HCT116 (cell line): ENCODE measurements around the gene BAIAP2L1. TPM values are rescaled to one million over a fixed set of nuclear protein-coding genes. Genes with fewer than 3 reads are reported as not detected.

Source experiments
- ATAC-seq: fragments of 200-7000 bp; cut with Tn5 transposase; 2 replicates; pipeline ENCODE4 v1.9.1; 2020; ENCODE audit warnings: mild to moderate bottlenecking, moderate library complexity
- BruUV-seq: library from RNA; stranded (reverse); fragments of 400-500 nt; replicated peaks from 2 replicates; lab custom pipeline; 2021; lab: Mats Ljungman, UMichigan
- CTCF ChIA-PET: fragments of 300-600 bp; sonication (Branson Sonifier 250); formaldehyde crosslinking; loops from one replicate; lab custom pipeline; 2021; ENCODE audit warnings: antibody characterized with exemption; lab: Charles Lee
- POLR2A ChIA-PET: fragments of 300-600, 350-600 bp; sonication (Branson Sonifier 250); formaldehyde crosslinking; loops from one replicate; lab custom pipeline; 2021; ENCODE audit warnings: antibody characterized with exemption; lab: Charles Lee
- RAD21 ChIA-PET, 2 experiments: fragments of 300-600 bp; sonication (Branson Sonifier 250); formaldehyde crosslinking; loops; one replicate each; lab custom pipeline; 2023; ENCODE audit warnings: low total read pairs in 2 of 2; ENCODE audit not compliant: uncharacterized antibody in 2 of 2, unreplicated experiment in 2 of 2, low non-redundant PET in 1 of 2; lab: Charles Lee
- DNase-seq: peaks from one replicate; pipeline ENCODE4 v3.0.0-alpha.2; 2010; ENCODE audit warnings: low read depth, low spot score
- H2AFZ ChIP-seq: fragments of 200-600 bp; shearing (Covaris generic), sonication (generic); 2 replicates; pipeline ENCODE4 v1.6.1; 2017; ENCODE audit warnings: low read depth, mixed run types, mixed read lengths, antibody characterized with exemption, low read length; ENCODE audit not compliant: poor library complexity, severe bottlenecking
- H3K27ac ChIP-seq: 2 replicates; pipeline ENCODE4 v1.5.1; 2012; ENCODE audit warnings: low read depth, low read length
- H3K27me3 ChIP-seq: fragments of 200-600 bp; sonication (generic); 2 replicates; pipeline ENCODE4 v1.6.1; 2016; ENCODE audit warnings: mixed run types, low read length, mixed read lengths; ENCODE audit not compliant: insufficient read depth
- H3K36me3 ChIP-seq, 2 experiments: fragments of 200-500 bp in 1 of 2; fragments of 200-600 bp in 1 of 2; sonication (Bioruptor generic) in 1 of 2; sonication (generic) in 1 of 2; 2 replicates each; pipeline versions ENCODE4 v1.5.1 to v1.6.1; 2014 to 2016; ENCODE audit warnings: low read length in 2 of 2, inconsistent platforms in 1 of 2, mixed read lengths in 1 of 2, mixed run types in 1 of 2; ENCODE audit not compliant: insufficient read depth in 2 of 2, control insufficient read depth in 1 of 2
- H3K4me1 ChIP-seq, 2 experiments: fragments of 200-600 bp in 1 of 2; sonication (generic) in 1 of 2; 2 replicates each; pipeline versions ENCODE4 v1.5.1 to v1.6.1; 2012 to 2017; ENCODE audit warnings: low read length in 2 of 2, inconsistent platforms in 1 of 2, mild to moderate bottlenecking in 1 of 2, mixed read lengths in 1 of 2, mixed run types in 1 of 2, moderate library complexity in 1 of 2; ENCODE audit not compliant: insufficient read depth in 2 of 2, control insufficient read depth in 1 of 2
- H3K4me2 ChIP-seq: fragments of 200-600 bp; sonication (generic); 2 replicates; pipeline ENCODE4 v1.6.1; 2017; ENCODE audit warnings: mixed run types, low read length, mixed read lengths
- H3K4me3 ChIP-seq, 2 experiments: fragments of 200-600 bp in 1 of 2; sonication (generic) in 1 of 2; replicated peaks in 1 of 2; 2 replicates each; pipeline ENCODE4 v1.5.1; 2011 to 2016; ENCODE audit warnings: low read length in 2 of 2, control low read depth in 1 of 2, low read depth in 1 of 2, mild to moderate bottlenecking in 1 of 2, mixed read lengths in 1 of 2, mixed run types in 1 of 2
- H3K79me2 ChIP-seq: fragments of 200-600 bp; sonication (generic); 2 replicates; pipeline ENCODE4 v1.6.1; 2017; ENCODE audit warnings: mild to moderate bottlenecking, mixed run types, low read length, moderate library complexity, mixed read lengths; ENCODE audit not compliant: insufficient read depth
- H3K9ac ChIP-seq: fragments of 200-600 bp; sonication (generic); 2 replicates; pipeline ENCODE4 v1.6.1; 2016; ENCODE audit warnings: low read length, mixed read lengths
- H3K9me2 ChIP-seq: fragments of 200-600 bp; sonication (generic), shearing (Covaris generic); 2 replicates; pipeline ENCODE4 v1.6.1; 2017; ENCODE audit warnings: mixed run types, mild to moderate bottlenecking, moderate library complexity; ENCODE audit not compliant: insufficient read depth
- H3K9me3 ChIP-seq, 2 experiments: fragments of 200-500 bp in 1 of 2; fragments of 200-600 bp in 1 of 2; sonication (Bioruptor generic) in 1 of 2; sonication (generic) in 1 of 2; 2 replicates each; pipeline ENCODE4 v1.6.1; 2014 to 2017; ENCODE audit warnings: low read length in 2 of 2, mixed read lengths in 2 of 2, inconsistent platforms in 1 of 2, low read depth in 1 of 2, mild to moderate bottlenecking in 1 of 2, mixed run types in 1 of 2, moderate library complexity in 1 of 2; ENCODE audit not compliant: control insufficient read depth in 1 of 2, insufficient read depth in 1 of 2
- H4K20me1 ChIP-seq: fragments of 200-600 bp; sonication (generic), shearing (Covaris generic); 2 replicates; pipeline ENCODE4 v1.6.1; 2017; ENCODE audit warnings: mixed run types, mild to moderate bottlenecking, moderate library complexity; ENCODE audit not compliant: insufficient read depth
- EGR1 ChIP-seq: IDR thresholded peaks from 2 replicates; pipeline ENCODE4 v1.6.1; 2012; ENCODE audit warnings: low read depth
- MAX ChIP-seq: IDR thresholded peaks from 2 replicates; pipeline ENCODE4 v1.6.1; 2012
- POLR2A ChIP-seq: IDR thresholded peaks from 2 replicates; pipeline ENCODE4 v1.7.0; 2011; ENCODE audit warnings: borderline replicate concordance; ENCODE audit not compliant: insufficient read depth, insufficient read length; ENCODE audit errors: extremely low read depth
- POLR2AphosphoS5 ChIP-seq: IDR thresholded peaks from 2 replicates; pipeline ENCODE4 v1.6.1; 2011; ENCODE audit warnings: mild to moderate bottlenecking, low read depth, low read length, moderate library complexity
- RAD21 ChIP-seq: IDR thresholded peaks from 2 replicates; pipeline ENCODE4 v1.6.1; 2012; ENCODE audit warnings: low read depth, mild to moderate bottlenecking
- SIN3A ChIP-seq: IDR thresholded peaks from 2 replicates; pipeline ENCODE4 v1.6.1; 2012; ENCODE audit warnings: low read depth
- SRF ChIP-seq: IDR thresholded peaks from 2 replicates; pipeline ENCODE4 v1.6.1; 2012; ENCODE audit warnings: low read depth
- ZFX ChIP-seq: fragments of 450-650 bp; IDR thresholded peaks from 2 replicates; pipeline ENCODE4 v1.6.1; 2017
- ZNF274 ChIP-seq: fragments of 200-500 bp; sonication (Bioruptor generic); IDR thresholded peaks from 2 replicates; pipeline ENCODE4 v1.6.1; 2014; ENCODE audit warnings: mild to moderate bottlenecking, low read depth, low read length, inconsistent platforms
- intact Hi-C: fragments of 100-400 bp; cut with micrococcal nuclease; formaldehyde crosslinking; loops from 2 replicates; pipeline ENCODE4 v1.10.0; 2022
- total RNA-seq: library from RNA; stranded (reverse); gene quantifications from one replicate; pipeline ENCODE4 v1.2.1, GENCODE V29; 2021; ENCODE audit not compliant: unreplicated experiment
- TF ChIP-seq, protein P1 (sequence below): IDR thresholded peaks from 2 replicates; pipeline ENCODE4 v1.6.1; 2011; ENCODE audit warnings: mild to moderate bottlenecking, low read length, moderate library complexity; ENCODE audit not compliant: insufficient replicate concordance; ENCODE audit errors: extremely low read depth

BAIAP2L1 gene
- total RNA-seq, 1 experiment from 2014 or later: 61.2 TPM

DNA sequence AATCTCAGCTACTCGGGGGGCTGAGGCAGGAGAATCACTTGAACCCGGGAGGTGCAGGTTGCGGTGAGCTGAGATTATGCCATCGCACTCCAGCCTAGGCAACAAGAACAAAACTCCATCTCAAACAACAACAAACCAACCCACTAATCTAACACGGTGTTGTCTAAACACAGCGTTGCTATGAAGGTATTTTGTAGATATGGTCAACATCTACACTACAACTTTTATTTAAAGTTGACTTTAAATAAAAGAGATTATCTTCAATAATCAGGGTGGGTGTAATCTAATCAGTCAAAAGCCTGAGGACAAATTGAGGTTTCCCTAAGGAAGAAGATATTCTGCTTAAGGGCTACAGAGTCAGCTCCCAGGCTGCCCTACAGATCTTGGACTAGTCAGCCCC is 24.2 kb downstream of the BAIAP2L1 start:
- Histone ChIP-seq H4K20me1 (no peaks in the 10 kb centered on the region), H3K4me3 (no peak overlapping the region), H3K27me3 (no peaks in the 10 kb centered on the region), H3K9ac (no peak overlapping the region), H3K9me2 (no peaks in the 10 kb centered on the region), H3K9me3 (no peaks in the 10 kb centered on the region), H3K79me2 (peaks cover 93% of the 10 kb centered on the region), H2AFZ (no peak overlapping the region), H3K4me1 (peaks cover 18 to 30% of the 10 kb centered on the region in 2 experiments), H3K4me2 (no peak overlapping the region), H3K27ac (no peak overlapping the region), H3K36me3 (no peaks in the 10 kb centered on the region)
- POLR2A ChIA-PET: no interaction called here
- no peak for DNase-seq
- ATAC-seq: no peak
- no TSS peak for BruUV-seq
- TF ChIP-seq, protein P1, sequence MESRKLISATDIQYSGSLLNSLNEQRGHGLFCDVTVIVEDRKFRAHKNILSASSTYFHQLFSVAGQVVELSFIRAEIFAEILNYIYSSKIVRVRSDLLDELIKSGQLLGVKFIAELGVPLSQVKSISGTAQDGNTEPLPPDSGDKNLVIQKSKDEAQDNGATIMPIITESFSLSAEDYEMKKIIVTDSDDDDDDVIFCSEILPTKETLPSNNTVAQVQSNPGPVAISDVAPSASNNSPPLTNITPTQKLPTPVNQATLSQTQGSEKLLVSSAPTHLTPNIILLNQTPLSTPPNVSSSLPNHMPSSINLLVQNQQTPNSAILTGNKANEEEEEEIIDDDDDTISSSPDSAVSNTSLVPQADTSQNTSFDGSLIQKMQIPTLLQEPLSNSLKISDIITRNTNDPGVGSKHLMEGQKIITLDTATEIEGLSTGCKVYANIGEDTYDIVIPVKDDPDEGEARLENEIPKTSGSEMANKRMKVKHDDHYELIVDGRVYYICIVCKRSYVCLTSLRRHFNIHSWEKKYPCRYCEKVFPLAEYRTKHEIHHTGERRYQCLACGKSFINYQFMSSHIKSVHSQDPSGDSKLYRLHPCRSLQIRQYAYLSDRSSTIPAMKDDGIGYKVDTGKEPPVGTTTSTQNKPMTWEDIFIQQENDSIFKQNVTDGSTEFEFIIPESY: no peak
- TF ChIP-seq EGR1 (no peak), SRF (no peak), SIN3A (no peak), POLR2AphosphoS5 (no peak), ZNF274 (no peak)
- RAD21 ChIA-PET: no interaction called here
- CTCF ChIA-PET: no interaction called here
- intact Hi-C loops: no loop called here

- Histone ChIP-seq H3K27me3 (no peaks in the 10 kb centered on the region), H3K9ac (no peak overlapping the region), H3K27ac (no peak overlapping the region), H3K4me2 (no peak overlapping the region), H2AFZ (no peak overlapping the region), H3K79me2 (peaks cover 93% of the 10 kb centered on the region), H4K20me1 (no peaks in the 10 kb centered on the region), H3K9me2 (no peaks in the 10 kb centered on the region)
- POLR2A ChIA-PET: no interaction called here
- ATAC-seq: no peak
- intact Hi-C loops: no loop called here
- RAD21 ChIA-PET: no interaction called here
- BruUV-seq: no TSS peak
- no peak for DNase-seq
- CTCF ChIA-PET: no interaction called here
- TF ChIP-seq EGR1 (no peak), RAD21 (no peak), POLR2A (no peak), ZFX (no peak), MAX (no peak)
- TF ChIP-seq, all 23 proteins: peak for 0
- Histone ChIP-seq H3K4me1 (peaks cover 28 to 40% of the 10 kb centered on the region in 2 experiments), H3K36me3 (no peaks in the 10 kb centered on the region), H3K9me3 (no peaks in the 10 kb centered on the region), H3K4me3 (no peak overlapping the region)
Measured at GRCh38 chr7:98375664-98376063, 25.2 kb downstream of the BAIAP2L1 start.
